ENCODE measurements around the gene TIMM17A. TPM values are rescaled to one million over a fixed set of nuclear protein-coding genes. Genes with fewer than 3 reads are reported as not detected.

Gene TIMM17A
- total RNA-seq (ENCODE audit: insufficient read depth, low replicate concordance) = 21.9 TPM

GRCh38 chr1:201955009-201955728 lies at the start of gene TIMM17A:
TSS of gene TIMM17A (plus strand) at chr1:201955503. CDS start at chr1:201955527, 24 bp downstream.
- DNase-seq (ENCODE audit: low spot score) = peak; percentile 99

GRCh38 chr1:201906336-201906735 lies 49.0 kb upstream of the TIMM17A start:
- DNase-seq (ENCODE audit: low spot score) = no peak

- DNase-seq (ENCODE audit: low spot score) = no peak
These were observed 47.7 kb upstream of the TIMM17A start for GRCh38 chr1:201907621-201908020.

- no peak for DNase-seq (ENCODE audit: low spot score)
These were observed 43.3 kb upstream of the TIMM17A start for GRCh38 chr1:201911826-201912571.

GRCh38 chr1:201912832-201913231 lies 42.5 kb upstream of the TIMM17A start:
- no peak for DNase-seq (ENCODE audit: low spot score)

- no peak for DNase-seq (ENCODE audit: low spot score)
These were observed 40.7 kb upstream of the TIMM17A start for GRCh38 chr1:201914456-201915235.

- DNase-seq (ENCODE audit: low spot score) = peak; percentile 66
These were observed 38.6 kb upstream of the TIMM17A start for GRCh38 chr1:201916649-201917249.

- peak; percentile 89 for DNase-seq (ENCODE audit: low spot score)
These were observed 37.8 kb upstream of the TIMM17A start for GRCh38 chr1:201917362-201918033.

GRCh38 chr1:201918343-201918742 lies 37.0 kb upstream of the TIMM17A start:
- DNase-seq (ENCODE audit: low spot score) = no peak

- DNase-seq (ENCODE audit: low spot score) = no peak
These were observed 33.2 kb upstream of the TIMM17A start for GRCh38 chr1:201921952-201922558.

GRCh38 chr1:201925301-201925567 lies 30.1 kb upstream of the TIMM17A start:
- no peak for DNase-seq (ENCODE audit: low spot score)

GRCh38 chr1:201925981-201926645 lies 29.2 kb upstream of the TIMM17A start:
- peak; percentile 87 for DNase-seq (ENCODE audit: low spot score)

- peak; percentile 70 for DNase-seq (ENCODE audit: low spot score)
These were observed 27.0 kb upstream of the TIMM17A start for GRCh38 chr1:201928266-201928665.

- DNase-seq (ENCODE audit: low spot score) = no peak
These were observed 25.2 kb upstream of the TIMM17A start for GRCh38 chr1:201930137-201930536.

- DNase-seq (ENCODE audit: low spot score) = no peak
These were observed 24.5 kb upstream of the TIMM17A start for GRCh38 chr1:201930803-201931202.

GRCh38 chr1:201933840-201934430 lies 21.4 kb upstream of the TIMM17A start:
- no peak for DNase-seq (ENCODE audit: low spot score)

- DNase-seq (ENCODE audit: low spot score) = peak; percentile 86
These were observed 17.6 kb upstream of the TIMM17A start for GRCh38 chr1:201937624-201938213.

- DNase-seq (ENCODE audit: low spot score) = peak; percentile 87
These were observed 16.8 kb upstream of the TIMM17A start for GRCh38 chr1:201938440-201939035.

GRCh38 chr1:201939148-201939547 lies 16.2 kb upstream of the TIMM17A start:
- DNase-seq (ENCODE audit: low spot score) = peak; percentile 50
